MCF 10A (cell line): ENCODE results near the gene RAD21L1. TPM values are rescaled to one million over a fixed set of nuclear protein-coding genes. Genes with fewer than 3 reads are reported as not detected.

ENCODE experiments used
- BruUV-seq: library from RNA; stranded (reverse); fragments of 400-500 nt; replicated peaks from 2 replicates; lab custom pipeline; 2021; lab: Mats Ljungman, UMichigan
- CTCF ChIA-PET: fragments of 300-600 bp; sonication (Branson Sonifier 250); formaldehyde crosslinking; extraction: SDS; loops from one replicate; lab custom pipeline; 2021; ENCODE audit warnings: antibody characterized with exemption, inconsistent platforms; lab: Yijun Ruan, JAX
- POLR2A ChIA-PET: fragments of 300-600, 350-650 bp; sonication (Branson Sonifier 250); formaldehyde crosslinking; extraction: SDS; loops from one replicate; lab custom pipeline; 2020; ENCODE audit warnings: antibody characterized with exemption, inconsistent platforms; lab: Yijun Ruan, JAX
- DNase-seq: peaks from one replicate; pipeline ENCODE4 v3.0.0-alpha.2; 2018; ENCODE audit not compliant: unreplicated experiment
- H3K27ac Mint-ChIP-seq: one replicate; pipeline ENCODE4 v1.8.0; 2022; ENCODE audit warnings: mild to moderate bottlenecking, low read depth, mixed read lengths; ENCODE audit not compliant: unreplicated experiment
- H3K27me3 Mint-ChIP-seq: one replicate; pipeline ENCODE4 v1.8.0; 2022; ENCODE audit warnings: mixed read lengths; ENCODE audit not compliant: insufficient read depth, unreplicated experiment
- H3K36me3 Mint-ChIP-seq: one replicate; pipeline ENCODE4 v1.8.0; 2022; ENCODE audit warnings: mild to moderate bottlenecking, moderate library complexity, mixed read lengths; ENCODE audit not compliant: insufficient read depth, unreplicated experiment
- H3K4me1 Mint-ChIP-seq: one replicate; pipeline ENCODE4 v1.8.0; 2022; ENCODE audit warnings: mixed read lengths; ENCODE audit not compliant: insufficient read depth, unreplicated experiment
- H3K4me3 Mint-ChIP-seq: one replicate; pipeline ENCODE4 v1.8.0; 2022; ENCODE audit warnings: mild to moderate bottlenecking, moderate library complexity, mixed read lengths; ENCODE audit not compliant: unreplicated experiment
- H3K9me3 Mint-ChIP-seq: one replicate; pipeline ENCODE4 v1.8.0; 2022; ENCODE audit warnings: mixed read lengths; ENCODE audit not compliant: unreplicated experiment
- intact Hi-C: fragments of 100-400 bp; cut with micrococcal nuclease; formaldehyde crosslinking; loops from 2 replicates; pipeline ENCODE4 v1.14.1; 2022
- total RNA-seq: library from RNA; stranded (reverse); gene quantifications from 2 replicates; pipeline ENCODE4 v1.2.3, GENCODE V29; 2022
- TF ChIP-seq, protein P1 (sequence below): fragments of 200-600 bp; IDR thresholded peaks from one replicate; pipeline ENCODE4 v1.8.0; 2022; ENCODE audit warnings: antibody characterized with exemption, mild to moderate bottlenecking; ENCODE audit not compliant: unreplicated experiment

RAD21L1 gene
- total RNA-seq, 1 experiment from 2014 or later: not detected

DNA sequence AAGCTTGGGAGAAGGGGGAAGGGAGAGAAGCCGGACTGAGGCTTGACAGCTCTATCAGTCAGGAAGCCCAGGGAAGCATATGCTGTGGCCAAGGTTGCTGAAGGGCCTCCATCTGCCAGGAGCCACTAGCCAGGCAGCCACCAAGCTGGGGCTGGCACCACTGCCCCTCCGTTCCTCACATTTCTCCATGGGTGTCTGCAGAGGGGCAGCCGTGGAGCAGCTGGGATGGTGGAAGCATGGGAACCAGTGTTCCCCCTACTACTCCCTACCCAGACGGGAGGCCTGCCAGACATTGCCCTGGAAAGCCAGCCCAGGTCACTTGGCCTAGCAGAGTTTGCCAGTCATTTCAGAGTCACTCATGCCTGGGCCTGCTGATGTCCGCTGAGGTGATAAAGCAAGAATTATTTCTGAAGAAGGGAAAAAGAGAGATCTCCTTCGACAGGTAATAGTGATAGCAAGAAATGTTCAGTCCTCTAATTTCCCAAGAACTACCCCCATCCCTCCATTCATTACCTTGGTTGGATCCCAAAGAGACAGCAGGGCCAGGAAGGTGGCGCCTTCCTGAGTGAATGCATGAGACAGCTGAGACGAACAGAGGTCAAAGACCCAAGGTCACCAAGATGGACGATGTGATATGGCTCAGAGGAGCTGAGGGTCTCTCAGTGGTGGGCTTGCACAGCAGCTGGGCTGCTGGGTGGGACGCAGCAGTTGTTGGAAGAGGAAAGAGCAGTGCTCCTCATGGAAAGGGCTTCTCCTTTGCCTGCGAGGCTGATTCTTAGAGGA, 62.1 kb downstream of the RAD21L1 start:
- no peaks in the 10 kb centered on the region for H3K27me3 Mint-ChIP-seq
- ChIA-PET CTCF (interaction anchor here (1.0 kb wide), 1 partner anchor 21 kb away, joined by 3 read pairs; no protein-coding TSS in a partner anchor), POLR2A (interaction anchor here (0.6 to 0.9 kb wide), 2 partner anchors 38 to 132 kb away, joined by 3 to 4 read pairs; no protein-coding TSS in a partner anchor)
- no peaks in the 10 kb centered on the region for H3K36me3 Mint-ChIP-seq
- no TSS peak for BruUV-seq
- peaks cover 18% of the 10 kb centered on the region for H3K4me1 Mint-ChIP-seq
- H3K27ac Mint-ChIP-seq: no peak overlapping the region
- H3K9me3 Mint-ChIP-seq: no peaks in the 10 kb centered on the region
- TF ChIP-seq, protein P1, sequence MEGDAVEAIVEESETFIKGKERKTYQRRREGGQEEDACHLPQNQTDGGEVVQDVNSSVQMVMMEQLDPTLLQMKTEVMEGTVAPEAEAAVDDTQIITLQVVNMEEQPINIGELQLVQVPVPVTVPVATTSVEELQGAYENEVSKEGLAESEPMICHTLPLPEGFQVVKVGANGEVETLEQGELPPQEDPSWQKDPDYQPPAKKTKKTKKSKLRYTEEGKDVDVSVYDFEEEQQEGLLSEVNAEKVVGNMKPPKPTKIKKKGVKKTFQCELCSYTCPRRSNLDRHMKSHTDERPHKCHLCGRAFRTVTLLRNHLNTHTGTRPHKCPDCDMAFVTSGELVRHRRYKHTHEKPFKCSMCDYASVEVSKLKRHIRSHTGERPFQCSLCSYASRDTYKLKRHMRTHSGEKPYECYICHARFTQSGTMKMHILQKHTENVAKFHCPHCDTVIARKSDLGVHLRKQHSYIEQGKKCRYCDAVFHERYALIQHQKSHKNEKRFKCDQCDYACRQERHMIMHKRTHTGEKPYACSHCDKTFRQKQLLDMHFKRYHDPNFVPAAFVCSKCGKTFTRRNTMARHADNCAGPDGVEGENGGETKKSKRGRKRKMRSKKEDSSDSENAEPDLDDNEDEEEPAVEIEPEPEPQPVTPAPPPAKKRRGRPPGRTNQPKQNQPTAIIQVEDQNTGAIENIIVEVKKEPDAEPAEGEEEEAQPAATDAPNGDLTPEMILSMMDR: no peak
- intact Hi-C loops: no loop called here
- DNase-seq: no peak
- no peak overlapping the region for H3K4me3 Mint-ChIP-seq

DNA sequence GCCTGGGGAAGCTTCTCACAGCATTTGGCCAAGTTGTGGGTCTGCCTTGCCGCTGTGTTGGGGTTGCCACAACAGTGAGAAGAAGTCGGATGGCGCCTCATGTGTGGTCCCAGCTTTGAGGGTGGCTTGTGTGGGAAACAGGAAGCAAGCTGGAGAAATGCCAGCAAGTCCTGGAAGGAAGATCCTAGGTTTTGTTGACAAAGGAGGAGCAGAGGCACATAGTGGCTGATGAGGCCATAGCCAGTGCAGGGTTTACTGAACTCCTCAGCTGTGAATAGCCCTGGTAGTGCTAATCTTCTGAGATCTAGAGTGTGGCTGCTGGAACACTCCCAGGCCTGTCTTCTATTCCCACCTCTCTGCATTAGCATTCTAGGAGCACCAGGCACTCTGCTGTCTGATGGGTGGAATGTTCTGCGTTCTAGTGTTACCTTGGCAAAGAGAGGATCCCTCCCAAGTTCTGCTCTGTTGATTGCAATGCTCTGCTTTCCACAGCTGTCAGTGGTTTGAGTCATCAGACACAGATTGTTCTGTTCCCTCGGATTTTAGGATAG, 65.4 kb downstream of the RAD21L1 start:
- peak overlapping the region; percentile 39 for H3K27ac Mint-ChIP-seq

DNA sequence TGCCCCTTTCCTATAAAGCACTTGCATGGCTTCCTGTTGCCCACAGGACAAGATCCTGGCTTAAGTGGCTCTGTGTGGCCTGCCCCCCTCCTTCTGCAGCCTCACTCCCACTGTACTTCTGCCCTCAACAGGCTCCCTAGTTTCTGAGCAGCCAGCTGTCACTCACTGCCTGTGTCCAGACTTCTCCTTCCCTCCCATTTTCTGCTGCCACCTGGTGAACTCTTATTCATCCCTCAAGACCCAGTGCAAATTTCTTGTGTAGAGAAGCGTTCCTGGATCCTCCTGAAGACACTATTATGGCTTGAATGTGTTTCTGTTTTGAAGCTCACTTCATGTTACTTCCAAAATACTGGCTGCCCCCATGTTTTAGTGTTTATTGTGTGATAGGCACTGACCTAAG, 66.8 kb downstream of the RAD21L1 start:
- POLR2A ChIA-PET: no interaction called here
- no peak for DNase-seq
- Mint-ChIP-seq H3K9me3 (no peaks in the 10 kb centered on the region), H3K27me3 (no peaks in the 10 kb centered on the region), H3K4me3 (no peak overlapping the region), H3K36me3 (peaks cover 6% of the 10 kb centered on the region), H3K27ac (no peak overlapping the region), H3K4me1 (peaks cover 18% of the 10 kb centered on the region)
- intact Hi-C loops: no loop called here
- BruUV-seq: no TSS peak
- CTCF ChIA-PET: no interaction called here
- TF ChIP-seq, protein P1: no peak

More for the DNA sequence above, 65.4 kb downstream of the RAD21L1 start:
- ChIA-PET CTCF (interaction anchor here (0.7 kb wide), 1 partner anchor 9 kb away, joined by 4 read pairs; no protein-coding TSS in a partner anchor), POLR2A (interaction anchor here (0.6 to 1.7 kb wide), 3 partner anchors 32 to 668 kb away, joined by 3 to 4 read pairs (median 3); no protein-coding TSS in a partner anchor)
- H3K9me3 Mint-ChIP-seq: no peaks in the 10 kb centered on the region
- no TSS peak for BruUV-seq
- H3K27me3 Mint-ChIP-seq: no peaks in the 10 kb centered on the region
- intact Hi-C loops: no loop called here
- peak overlapping the region; percentile 12 for H3K4me3 Mint-ChIP-seq
- H3K4me1 Mint-ChIP-seq: peaks cover 18% of the 10 kb centered on the region
- DNase-seq: peak; percentile 6
- H3K36me3 Mint-ChIP-seq: no peaks in the 10 kb centered on the region
- TF ChIP-seq, protein P1: no peak
